Activated naive CD8-positive, alpha-beta T cell (primary cell): Measurements from ENCODE around the gene NTMT1.

Experiments used
- H3K27ac Mint-ChIP-seq: one replicate; pipeline ENCODE4 v1.8.0; 2021; ENCODE audit warnings: mixed read lengths
- H3K27me3 Mint-ChIP-seq: one replicate; pipeline ENCODE4 v1.8.0; 2021; ENCODE audit warnings: mixed read lengths
- H3K36me3 Mint-ChIP-seq: one replicate; pipeline ENCODE4 v1.8.0; 2021; ENCODE audit warnings: mixed read lengths
- H3K4me1 Mint-ChIP-seq: one replicate; pipeline ENCODE4 v1.8.0; 2021; ENCODE audit warnings: low read depth, mixed read lengths
- H3K4me3 Mint-ChIP-seq: one replicate; pipeline ENCODE4 v1.8.0; 2021; ENCODE audit warnings: mild to moderate bottlenecking, mixed read lengths
- H3K9me3 Mint-ChIP-seq: one replicate; pipeline ENCODE4 v1.8.0; 2021; ENCODE audit warnings: low read depth, mixed read lengths

The NTMT1 gene

DNA sequence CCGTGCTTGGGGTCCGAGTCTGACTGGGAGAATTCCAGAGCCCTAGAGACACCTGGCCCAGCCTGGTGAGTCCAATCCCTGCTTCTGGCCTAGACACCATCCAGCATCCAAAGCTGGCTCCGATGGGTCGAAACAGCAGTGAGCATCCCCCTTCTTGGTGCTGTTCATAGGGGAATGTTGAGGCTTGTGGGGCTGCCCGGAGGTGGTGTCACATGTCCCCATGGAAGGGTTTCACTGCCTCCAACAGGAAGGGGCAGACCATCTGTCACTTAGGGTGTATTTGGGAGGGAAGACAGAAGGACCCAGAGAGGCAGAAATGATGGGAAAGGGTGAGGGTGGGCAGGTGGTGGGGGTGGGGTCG is 19.0 kb upstream of the NTMT1 start:
- no peaks in the 10 kb centered on the region for H3K9me3 Mint-ChIP-seq
- H3K27ac Mint-ChIP-seq, result no peak overlapping the region
- H3K27me3 Mint-ChIP-seq, result no peaks in the 10 kb centered on the region
- H3K4me3 Mint-ChIP-seq, result no peak overlapping the region
- H3K4me1 Mint-ChIP-seq, result peaks cover 33% of the 10 kb centered on the region
- no peaks in the 10 kb centered on the region for H3K36me3 Mint-ChIP-seq

DNA sequence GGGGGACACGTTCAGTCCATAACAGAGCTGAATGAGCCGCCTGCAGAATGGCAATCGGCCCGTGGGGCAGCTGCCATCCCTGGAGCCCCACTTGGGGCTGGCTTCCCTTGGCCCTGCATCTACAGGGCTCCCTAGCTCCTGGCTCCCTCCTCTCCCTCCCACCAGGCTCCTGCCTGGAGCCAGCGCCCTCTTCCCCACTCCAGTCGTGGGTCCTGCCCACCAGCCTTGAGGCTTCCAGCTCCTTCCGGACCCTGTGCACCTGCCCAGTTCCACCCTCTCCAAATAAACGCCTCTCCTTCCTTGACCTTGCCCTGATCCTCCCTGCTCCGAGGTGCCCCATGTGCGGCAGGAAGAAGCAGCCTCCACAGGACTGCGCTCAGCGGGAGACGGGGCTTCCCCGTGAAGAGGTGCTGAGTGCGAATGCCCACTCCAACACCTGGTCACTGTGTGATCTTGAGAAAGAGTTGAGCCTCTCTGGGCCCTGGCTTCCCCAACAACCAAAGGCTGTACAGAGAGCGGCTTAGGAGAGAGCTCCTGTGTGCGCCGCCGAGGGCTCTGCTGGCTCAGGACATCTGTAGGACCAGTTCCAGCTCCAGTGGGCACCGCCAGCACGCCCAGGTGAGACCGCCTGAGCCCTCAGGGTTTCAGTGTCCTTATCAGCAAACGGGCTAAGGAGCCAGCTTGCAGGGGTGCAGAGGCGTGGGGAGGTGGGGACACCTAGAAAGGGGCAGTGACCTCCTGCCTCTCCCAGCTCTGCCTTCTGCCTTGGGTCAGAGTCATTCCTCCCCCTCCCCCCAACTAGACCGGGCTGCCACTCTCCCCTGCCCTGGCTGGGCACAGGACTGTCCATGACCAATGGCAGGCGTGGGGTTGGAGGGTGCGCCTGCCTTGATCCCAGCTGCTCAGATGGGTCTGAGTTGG is 17.1 kb upstream of the NTMT1 start:
- H3K27me3 Mint-ChIP-seq, result no peaks in the 10 kb centered on the region
- no peaks in the 10 kb centered on the region for H3K9me3 Mint-ChIP-seq
- H3K4me1 Mint-ChIP-seq, result peaks cover 33% of the 10 kb centered on the region
- no peaks in the 10 kb centered on the region for H3K36me3 Mint-ChIP-seq
- peak overlapping the region; percentile 5 for H3K4me3 Mint-ChIP-seq
- no peak overlapping the region for H3K27ac Mint-ChIP-seq

DNA sequence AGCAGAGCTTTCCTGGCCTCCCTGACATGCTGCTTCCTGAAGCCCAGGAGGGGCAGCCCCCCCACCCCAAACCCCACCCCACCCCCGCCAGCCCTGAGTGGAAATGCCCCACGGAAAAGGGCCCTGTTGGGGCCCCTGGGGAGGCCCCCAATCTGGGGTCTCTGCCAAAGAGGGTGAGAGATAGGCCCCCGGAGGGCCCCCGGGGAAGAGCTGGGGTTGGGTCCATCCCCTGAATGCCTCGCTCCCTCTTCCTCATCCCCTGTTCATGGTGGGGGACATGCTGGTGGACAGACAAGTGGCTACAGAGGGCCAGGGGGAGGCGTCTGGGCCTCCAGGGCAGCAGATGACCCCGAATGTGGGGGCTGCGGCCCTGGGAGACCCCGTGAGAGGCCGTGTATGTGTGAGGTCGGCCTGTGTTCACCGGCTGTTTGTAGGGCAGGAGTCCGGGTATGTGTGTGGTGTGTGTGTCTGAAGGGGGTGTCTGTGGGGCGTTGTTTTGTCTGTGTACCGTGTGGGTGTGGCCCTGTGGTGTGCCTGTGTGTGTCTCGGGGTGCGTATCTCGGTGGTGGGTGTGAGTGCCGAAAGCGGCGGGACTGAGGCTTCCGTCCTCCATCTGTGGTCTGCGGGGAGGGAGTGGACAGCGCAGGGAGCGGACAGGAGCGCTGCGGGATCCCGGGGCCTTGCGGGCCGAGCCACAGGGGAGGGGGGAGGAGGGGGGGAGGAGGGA is 16.3 kb upstream of the NTMT1 start:
- Mint-ChIP-seq H3K4me3 (peak overlapping the region; percentile 90), H3K27me3 (no peaks in the 10 kb centered on the region), H3K36me3 (no peaks in the 10 kb centered on the region), H3K27ac (peak overlapping the region; percentile 84), H3K9me3 (no peaks in the 10 kb centered on the region), H3K4me1 (peaks cover 31% of the 10 kb centered on the region)

DNA sequence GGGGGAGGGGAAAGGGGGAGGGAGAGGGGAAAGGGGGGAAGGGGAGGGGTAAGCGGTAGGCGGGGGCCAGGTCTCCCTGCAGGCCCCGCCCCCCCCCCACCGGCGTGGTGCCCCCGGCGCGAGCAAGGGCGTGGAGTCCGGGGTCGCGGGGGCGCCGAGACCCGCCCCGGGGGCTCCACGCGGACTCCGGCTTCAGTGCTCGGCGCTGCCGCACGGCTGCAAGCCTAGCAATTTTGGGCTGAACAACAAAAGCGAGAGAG is 15.8 kb upstream of the NTMT1 start:
- no peaks in the 10 kb centered on the region for H3K36me3 Mint-ChIP-seq
- no peaks in the 10 kb centered on the region for H3K27me3 Mint-ChIP-seq
- no peak overlapping the region for H3K4me3 Mint-ChIP-seq
- no peaks in the 10 kb centered on the region for H3K9me3 Mint-ChIP-seq
- no peak overlapping the region for H3K27ac Mint-ChIP-seq
- H3K4me1 Mint-ChIP-seq, result peaks cover 27% of the 10 kb centered on the region

DNA sequence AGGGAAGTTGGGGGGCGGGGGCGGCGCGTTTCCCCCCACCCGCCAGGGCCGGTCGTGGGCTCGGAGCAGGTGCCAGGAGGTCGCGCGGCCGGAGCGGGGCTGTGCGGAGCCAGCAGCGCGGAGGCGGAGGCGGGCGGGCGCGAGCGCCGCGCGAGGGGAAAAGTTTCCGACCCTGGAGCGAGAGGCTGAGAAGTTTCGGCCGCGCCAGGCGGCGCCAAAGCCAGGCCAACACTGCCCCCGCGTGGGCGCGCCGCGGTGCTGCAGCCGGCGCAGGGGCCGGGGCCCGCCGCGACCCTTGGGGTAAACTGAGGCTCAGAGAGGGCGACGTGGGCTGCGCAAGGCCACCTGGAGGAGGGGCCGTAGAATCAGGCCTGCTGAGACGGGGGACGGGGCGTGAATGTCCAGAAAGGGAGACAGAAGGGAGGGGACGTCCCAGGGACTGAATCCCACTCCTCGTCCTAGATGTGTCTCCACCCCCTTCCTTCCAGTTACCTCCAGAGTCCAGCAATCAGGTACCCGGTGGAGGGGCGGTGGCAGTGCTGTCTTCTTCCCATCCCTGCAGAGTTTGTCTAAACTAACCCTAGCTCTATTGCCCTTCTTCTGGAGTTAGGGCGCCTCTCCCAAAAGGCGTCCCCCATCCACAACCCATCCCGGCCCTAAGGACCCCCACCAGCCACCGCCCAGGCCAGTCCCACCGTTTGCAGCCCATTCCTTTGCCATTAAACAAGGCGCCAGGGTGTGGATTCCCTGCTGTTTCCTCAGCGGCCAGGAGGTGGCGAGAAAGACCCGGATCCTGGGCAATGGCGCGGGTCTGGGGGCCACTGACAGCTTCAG is 15.3 kb upstream of the NTMT1 start:
- Mint-ChIP-seq H3K27me3 (no peaks in the 10 kb centered on the region), H3K4me3 (peak overlapping the region; percentile 79), H3K27ac (peak overlapping the region; percentile 50), H3K36me3 (no peaks in the 10 kb centered on the region), H3K9me3 (no peaks in the 10 kb centered on the region), H3K4me1 (peaks cover 27% of the 10 kb centered on the region)

DNA sequence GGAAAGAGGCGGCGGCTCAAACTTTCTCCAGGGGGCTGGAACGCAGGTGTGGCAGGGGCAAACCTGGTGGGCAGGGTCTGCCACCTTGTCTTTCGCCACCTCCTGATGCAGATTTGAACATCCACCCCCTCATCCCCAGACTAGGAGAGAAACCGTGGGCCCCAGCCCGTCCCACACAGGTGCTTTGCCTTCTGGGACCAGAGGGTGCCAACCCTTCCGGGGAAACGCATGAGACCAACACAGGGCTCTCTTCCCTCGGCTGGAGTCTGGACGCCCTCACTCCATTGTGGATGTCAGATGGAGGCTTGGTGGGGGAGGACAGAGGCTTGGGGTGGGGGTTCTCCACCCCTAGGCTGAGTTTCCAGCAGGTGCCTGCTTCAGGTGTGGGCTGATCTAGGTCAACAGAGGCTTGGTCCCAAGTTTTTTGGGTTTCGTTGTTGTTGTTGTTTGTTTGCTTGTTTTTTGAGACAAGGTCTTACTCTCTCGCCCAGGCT is 14.6 kb upstream of the NTMT1 start:
- Mint-ChIP-seq H3K4me3 (no peak overlapping the region), H3K27me3 (no peaks in the 10 kb centered on the region), H3K4me1 (peaks cover 27% of the 10 kb centered on the region), H3K9me3 (no peaks in the 10 kb centered on the region), H3K27ac (no peak overlapping the region), H3K36me3 (no peaks in the 10 kb centered on the region)

DNA sequence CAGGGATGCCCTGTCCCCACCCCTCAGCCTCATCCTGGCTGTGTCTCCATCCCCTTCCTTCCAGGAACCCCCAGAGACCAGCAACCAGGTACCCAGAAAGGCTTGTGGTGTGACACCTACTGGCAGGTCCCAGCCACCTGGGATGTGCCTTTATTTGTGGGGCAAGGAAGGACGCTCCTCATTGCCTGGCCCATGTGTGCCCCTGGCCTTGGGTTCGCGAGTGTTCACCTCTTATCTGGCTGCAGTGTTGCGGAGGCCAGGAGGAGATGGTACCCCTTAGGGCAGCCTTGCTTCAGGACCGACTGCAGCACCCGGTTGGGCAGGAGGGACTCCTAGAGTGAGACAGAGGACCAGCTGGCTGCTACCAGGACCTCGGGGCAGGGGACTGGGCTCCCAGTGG is 13.8 kb upstream of the NTMT1 start:
- peak overlapping the region; percentile 13 for H3K4me3 Mint-ChIP-seq

DNA sequence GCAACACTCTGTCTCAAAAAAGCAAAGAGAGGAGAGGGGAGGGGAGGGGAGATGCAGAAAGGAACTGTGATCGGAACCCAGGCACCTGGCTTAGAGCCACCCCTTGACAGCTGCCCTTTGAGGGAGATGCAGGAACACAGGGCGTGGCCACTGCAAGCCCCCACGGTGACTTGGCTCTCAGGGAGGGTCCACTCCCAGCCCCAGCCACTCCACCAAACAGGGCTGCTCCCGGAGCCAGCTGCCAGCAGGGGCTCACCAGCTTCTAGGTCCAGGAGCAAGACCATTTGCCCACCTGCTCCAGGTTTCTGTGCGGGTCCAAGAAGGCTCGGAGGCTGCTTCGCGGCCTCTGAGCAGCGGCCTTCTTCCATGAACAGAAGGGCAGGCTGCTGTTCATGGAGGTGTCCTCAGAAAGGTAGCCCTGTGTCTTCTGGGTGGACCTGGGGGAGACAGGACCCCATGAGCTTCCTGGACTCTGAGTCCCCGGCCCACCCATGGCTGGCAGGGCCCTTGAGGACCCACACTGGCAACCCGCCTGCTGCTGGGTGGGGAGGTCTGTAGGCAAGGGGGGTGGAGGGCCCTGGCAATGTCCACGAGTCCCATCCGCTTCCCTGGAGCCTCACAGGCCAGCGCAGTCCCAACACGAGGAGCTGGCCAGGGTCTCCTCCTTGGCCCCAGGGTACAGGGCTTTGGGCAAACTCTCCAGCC is 13.0 kb upstream of the NTMT1 start:
- no peaks in the 10 kb centered on the region for H3K9me3 Mint-ChIP-seq
- H3K27me3 Mint-ChIP-seq, result no peaks in the 10 kb centered on the region
- peaks cover 18% of the 10 kb centered on the region for H3K4me1 Mint-ChIP-seq
- H3K36me3 Mint-ChIP-seq, result no peaks in the 10 kb centered on the region
- no peak overlapping the region for H3K27ac Mint-ChIP-seq
- H3K4me3 Mint-ChIP-seq, result no peak overlapping the region

More for the DNA sequence above, 13.8 kb upstream of the NTMT1 start:
- Mint-ChIP-seq H3K27ac (no peak overlapping the region), H3K4me1 (peaks cover 24% of the 10 kb centered on the region), H3K27me3 (no peaks in the 10 kb centered on the region), H3K36me3 (no peaks in the 10 kb centered on the region), H3K9me3 (no peaks in the 10 kb centered on the region)

DNA sequence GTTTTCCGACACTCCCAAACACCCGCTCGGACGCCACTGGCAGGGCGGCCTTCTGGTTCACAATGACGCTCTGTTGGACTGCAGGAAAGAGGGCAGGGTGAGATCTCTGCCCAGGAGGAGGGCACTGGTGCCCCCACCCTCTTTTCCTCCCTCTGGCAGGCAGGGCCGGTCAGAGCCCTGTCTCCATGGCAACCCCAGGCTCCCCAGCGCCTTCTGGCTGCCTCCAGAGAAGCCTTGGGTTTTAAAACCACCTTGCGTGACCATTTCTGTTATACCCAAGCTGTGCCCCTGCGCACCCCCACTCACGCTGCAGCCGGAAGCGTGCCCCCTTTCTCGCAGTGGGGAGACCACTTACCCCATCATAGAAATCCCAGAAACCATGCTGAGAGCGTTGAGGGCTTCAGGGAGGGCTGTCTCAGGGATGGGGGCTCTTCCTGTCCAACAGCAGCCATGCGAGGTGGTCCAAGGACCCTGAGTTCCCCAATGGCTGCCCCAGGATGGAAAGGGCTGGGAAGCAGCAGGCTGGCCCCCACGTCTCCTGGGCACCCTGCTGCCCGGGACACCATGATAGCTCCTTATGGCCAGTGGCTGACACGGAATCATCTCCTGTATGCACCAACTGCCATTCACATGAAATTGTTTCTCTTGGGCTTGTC is 12.3 kb upstream of the NTMT1 start:
- H3K9me3 Mint-ChIP-seq, result no peaks in the 10 kb centered on the region
- H3K4me1 Mint-ChIP-seq, result peaks cover 15% of the 10 kb centered on the region
- no peaks in the 10 kb centered on the region for H3K36me3 Mint-ChIP-seq
- no peak overlapping the region for H3K27ac Mint-ChIP-seq
- H3K27me3 Mint-ChIP-seq, result peaks cover 1% of the 10 kb centered on the region
- H3K4me3 Mint-ChIP-seq, result no peak overlapping the region

DNA sequence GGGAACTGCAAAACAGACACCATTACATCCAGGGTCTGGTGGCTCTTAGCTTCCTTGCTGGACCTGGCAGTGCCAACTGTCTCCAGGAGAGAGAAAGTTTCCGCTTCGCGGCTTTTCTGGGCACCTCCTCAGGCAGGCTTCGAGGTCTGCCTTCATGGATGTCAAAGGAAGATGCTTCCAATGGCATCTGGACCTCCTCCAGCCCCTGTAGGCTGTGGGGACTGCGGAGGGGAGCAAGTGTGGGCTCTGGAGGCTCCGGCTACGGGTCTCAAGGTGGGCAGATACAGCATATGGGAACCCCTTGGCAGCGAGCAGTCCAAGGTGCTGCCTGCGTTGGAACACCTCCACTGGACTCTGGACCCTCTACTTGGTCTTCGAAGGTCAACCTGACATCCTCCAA is 11.0 kb upstream of the NTMT1 start:
- Mint-ChIP-seq H3K4me3 (no peak overlapping the region), H3K27ac (no peak overlapping the region), H3K4me1 (peaks cover 10% of the 10 kb centered on the region), H3K27me3 (peaks cover 5% of the 10 kb centered on the region), H3K36me3 (no peaks in the 10 kb centered on the region), H3K9me3 (no peaks in the 10 kb centered on the region)

DNA sequence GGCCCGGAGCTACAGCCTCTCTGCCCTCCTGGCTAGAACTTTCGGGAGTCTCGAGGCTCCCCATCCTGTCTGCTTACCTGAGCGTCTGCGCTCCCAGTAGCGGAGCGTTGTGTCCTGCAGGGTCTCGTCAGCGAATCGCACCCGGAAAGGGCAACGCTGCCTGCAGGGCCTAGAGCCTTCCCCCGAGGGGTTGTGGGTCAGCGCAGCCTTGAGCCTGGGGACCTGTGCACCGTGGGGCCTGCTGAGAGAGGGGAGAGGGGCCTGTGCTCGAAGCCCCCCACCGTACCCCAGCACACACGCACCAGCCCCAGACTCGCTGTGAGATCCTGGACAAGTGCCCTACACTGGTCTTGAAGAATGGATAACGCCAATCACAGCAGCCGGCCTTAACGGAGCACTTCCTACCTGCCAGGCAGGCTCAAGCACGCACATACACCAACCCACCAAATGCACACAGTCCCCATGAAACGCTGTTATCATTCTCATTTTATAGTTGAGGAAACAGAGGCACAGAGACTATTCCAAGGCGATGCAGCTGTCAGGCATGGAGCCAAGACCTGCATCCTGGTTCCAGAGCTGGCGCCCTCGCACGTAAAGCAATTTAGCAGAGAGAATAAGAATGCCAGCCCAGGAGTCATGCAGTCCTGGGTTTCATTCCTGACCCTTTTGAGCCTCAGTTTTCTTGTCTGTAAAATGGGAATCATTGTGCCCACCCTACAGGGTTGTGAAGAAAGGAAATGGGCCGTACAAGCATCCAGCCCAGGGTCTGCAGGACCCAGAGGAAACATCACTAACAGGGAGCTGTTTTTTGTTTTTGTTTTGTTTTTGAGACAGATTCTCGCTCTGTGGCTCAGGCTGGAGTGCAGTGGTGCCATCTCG is 10.3 kb upstream of the NTMT1 start:
- H3K36me3 Mint-ChIP-seq, result no peaks in the 10 kb centered on the region
- H3K4me1 Mint-ChIP-seq, result peaks cover 9% of the 10 kb centered on the region
- H3K27me3 Mint-ChIP-seq, result peaks cover 5% of the 10 kb centered on the region
- H3K9me3 Mint-ChIP-seq, result no peaks in the 10 kb centered on the region
- H3K4me3 Mint-ChIP-seq, result no peak overlapping the region
- H3K27ac Mint-ChIP-seq, result no peak overlapping the region

DNA sequence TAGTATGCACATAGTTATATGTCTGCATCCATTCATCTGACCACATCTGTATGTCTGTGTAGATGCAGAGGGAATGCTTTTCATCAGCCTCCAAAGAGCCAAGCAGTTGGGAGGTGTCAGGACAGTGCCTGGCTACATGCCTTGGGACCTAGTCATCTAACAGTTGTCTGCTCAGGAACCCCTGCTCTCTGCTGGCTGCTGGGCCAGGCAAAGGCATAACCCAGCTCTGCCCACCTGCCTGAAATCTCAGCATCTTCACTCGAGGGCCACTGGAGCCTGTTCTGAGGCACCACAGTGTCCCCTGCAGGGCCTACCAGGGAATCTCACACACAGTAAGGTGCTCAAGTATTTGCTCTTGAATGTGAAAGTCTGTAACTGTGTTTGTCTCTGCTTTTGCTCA is 8.8 kb upstream of the NTMT1 start:
- peaks cover 7% of the 10 kb centered on the region for H3K4me1 Mint-ChIP-seq
- no peak overlapping the region for H3K27ac Mint-ChIP-seq
- no peaks in the 10 kb centered on the region for H3K36me3 Mint-ChIP-seq
- peaks cover 11% of the 10 kb centered on the region for H3K27me3 Mint-ChIP-seq
- no peak overlapping the region for H3K4me3 Mint-ChIP-seq
- no peaks in the 10 kb centered on the region for H3K9me3 Mint-ChIP-seq

DNA sequence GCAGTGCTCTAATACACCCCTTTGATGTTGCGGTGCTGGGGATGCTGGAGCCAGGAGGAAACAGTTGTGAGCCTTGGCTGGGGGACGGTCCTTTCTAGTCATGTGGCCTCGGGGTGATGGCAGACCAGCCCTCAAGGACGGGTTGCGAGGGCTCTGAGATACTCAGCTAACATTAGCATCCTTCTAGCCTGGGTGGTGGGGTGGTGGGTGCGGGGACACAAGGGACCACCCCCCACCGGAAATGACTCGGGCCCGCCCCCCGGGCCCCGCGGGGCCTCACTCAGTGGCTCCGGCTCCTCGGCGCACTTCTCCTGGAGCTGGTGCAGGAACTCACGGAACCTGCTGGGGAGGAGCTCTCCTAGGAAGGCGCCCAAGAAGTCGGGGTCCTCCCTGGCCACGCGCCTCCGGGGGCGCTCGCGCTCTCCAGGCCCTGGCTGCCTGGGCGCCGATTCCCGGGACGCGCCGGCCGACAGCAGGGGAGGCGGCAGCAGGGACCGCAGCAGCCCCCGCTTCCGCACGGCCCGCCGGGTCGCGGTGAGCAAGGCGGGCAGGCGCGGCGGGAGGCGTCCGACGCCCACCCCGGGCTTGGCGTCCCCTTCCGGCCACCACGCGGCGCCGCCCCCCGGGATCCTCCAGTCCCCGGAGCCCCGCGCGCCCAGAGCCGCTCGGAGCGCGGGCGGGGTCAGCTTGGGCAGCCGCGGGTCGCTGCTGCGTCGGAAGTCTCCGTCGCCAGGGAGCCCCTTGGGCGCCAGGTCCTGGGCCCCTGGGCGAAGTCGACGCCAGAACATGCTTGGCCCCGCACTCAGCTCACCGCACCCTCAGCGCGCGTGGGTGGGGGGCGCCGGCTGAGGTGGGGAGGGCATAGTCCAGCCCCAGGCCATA is 5.9 kb upstream of the NTMT1 start:
- Mint-ChIP-seq H3K36me3 (no peaks in the 10 kb centered on the region), H3K4me3 (peak overlapping the region; percentile 61), H3K27me3 (peaks cover 11% of the 10 kb centered on the region), H3K4me1 (peaks cover 16% of the 10 kb centered on the region), H3K9me3 (no peaks in the 10 kb centered on the region), H3K27ac (no peak overlapping the region)
